ENCODE measurements around the gene LDB3.

LDB3 gene

GRCh38 chr10:86705905-86706304 is 37.6 kb downstream of the LDB3 start:
- Histone ChIP-seq H3K4me3 (ENCODE audit: low read depth, low read length) (no peak overlapping the region), H3K27ac (no peak overlapping the region), H3K9me3 (ENCODE audit: control insufficient read depth, low read length) (no peaks in the 10 kb centered on the region), H3K36me3 (ENCODE audit: control insufficient read depth, insufficient read depth, low read length) (no peaks in the 10 kb centered on the region), H3K27me3 (ENCODE audit: control insufficient read depth, insufficient read depth, low read length) (no peaks in the 10 kb centered on the region), H3K79me2 (no peaks in the 10 kb centered on the region), H3K9ac (no peak overlapping the region), H2AFZ (no peak overlapping the region), H3K4me1 (peaks cover 4% of the 10 kb centered on the region), H3K4me2 (ENCODE audit: low read length) (no peak overlapping the region)
- TF ChIP-seq CTCF (IDR thresholded peaks at IDR 0.05) = no peak

- no peaks in the 10 kb centered on the region for H3K9me3 ChIP-seq (ENCODE audit: control insufficient read depth, low read length)
- no peaks in the 10 kb centered on the region for H3K27me3 ChIP-seq (ENCODE audit: control insufficient read depth, insufficient read depth, low read length)
- H3K9ac ChIP-seq = no peak overlapping the region
- no peak overlapping the region for H3K27ac ChIP-seq
- H3K79me2 ChIP-seq = no peaks in the 10 kb centered on the region
- H3K36me3 ChIP-seq (ENCODE audit: control insufficient read depth, insufficient read depth, low read length) = no peaks in the 10 kb centered on the region
- H2AFZ ChIP-seq = no peak overlapping the region
- H3K4me1 ChIP-seq = peaks cover 4% of the 10 kb centered on the region
- no peak overlapping the region for H3K4me2 ChIP-seq (ENCODE audit: low read length)
- no peak for TF ChIP-seq CTCF (IDR thresholded peaks at IDR 0.05)
- no peak overlapping the region for H3K4me3 ChIP-seq (ENCODE audit: low read depth, low read length)
These were observed 38.1 kb downstream of the LDB3 start for GRCh38 chr10:86706401-86706841.

GRCh38 chr10:86706977-86707376 is 38.7 kb downstream of the LDB3 start:
- no peaks in the 10 kb centered on the region for H3K27me3 ChIP-seq (ENCODE audit: control insufficient read depth, insufficient read depth, low read length)
- H3K4me1 ChIP-seq = peaks cover 4% of the 10 kb centered on the region
- H3K9me3 ChIP-seq (ENCODE audit: control insufficient read depth, low read length) = no peaks in the 10 kb centered on the region
- H3K9ac ChIP-seq = no peak overlapping the region
- H3K4me2 ChIP-seq (ENCODE audit: low read length) = no peak overlapping the region
- H2AFZ ChIP-seq = no peak overlapping the region
- no peak overlapping the region for H3K4me3 ChIP-seq (ENCODE audit: low read depth, low read length)
- no peak for TF ChIP-seq CTCF (IDR thresholded peaks at IDR 0.05)
- no peak overlapping the region for H3K27ac ChIP-seq
- H3K79me2 ChIP-seq = no peaks in the 10 kb centered on the region
- no peaks in the 10 kb centered on the region for H3K36me3 ChIP-seq (ENCODE audit: control insufficient read depth, insufficient read depth, low read length)

GRCh38 chr10:86707505-86707904 is 39.2 kb downstream of the LDB3 start:
- Histone ChIP-seq H3K9ac (no peak overlapping the region), H3K4me3 (ENCODE audit: low read depth, low read length) (no peak overlapping the region), H3K9me3 (ENCODE audit: control insufficient read depth, low read length) (no peaks in the 10 kb centered on the region), H3K36me3 (ENCODE audit: control insufficient read depth, insufficient read depth, low read length) (no peaks in the 10 kb centered on the region), H3K27ac (no peak overlapping the region), H3K4me2 (ENCODE audit: low read length) (no peak overlapping the region), H3K79me2 (no peaks in the 10 kb centered on the region), H3K4me1 (peaks cover 4% of the 10 kb centered on the region), H2AFZ (no peak overlapping the region), H3K27me3 (ENCODE audit: control insufficient read depth, insufficient read depth, low read length) (no peaks in the 10 kb centered on the region)
- no peak for TF ChIP-seq CTCF (IDR thresholded peaks at IDR 0.05)

GRCh38 chr10:86708068-86708782 is 39.9 kb downstream of the LDB3 start:
- Histone ChIP-seq H3K4me2 (ENCODE audit: low read length) (no peak overlapping the region), H3K9me3 (ENCODE audit: control insufficient read depth, low read length) (no peaks in the 10 kb centered on the region), H3K9ac (no peak overlapping the region), H3K4me1 (peaks cover 4% of the 10 kb centered on the region), H3K27me3 (ENCODE audit: control insufficient read depth, insufficient read depth, low read length) (no peaks in the 10 kb centered on the region), H3K27ac (no peak overlapping the region), H2AFZ (no peak overlapping the region), H3K79me2 (no peaks in the 10 kb centered on the region), H3K4me3 (ENCODE audit: low read depth, low read length) (no peak overlapping the region), H3K36me3 (ENCODE audit: control insufficient read depth, insufficient read depth, low read length) (no peaks in the 10 kb centered on the region)
- no peak for TF ChIP-seq CTCF (IDR thresholded peaks at IDR 0.05)
